HG02759 (cell line): ENCODE results near the gene TM9SF2.
A peak's percentile ranks its signal among the peaks of the same experiment; 100 is the strongest.
"Not testable (repeated sequence)": the region's sequence is repeated elsewhere in the genome, so short reads cannot be mapped to it uniquely, and the experiment has no call there.

Experiments
- ATAC-seq: cut with Tn5 transposase; IDR thresholded peaks from one replicate; pipeline ENCODE4 v1.9.1; 2021; ENCODE audit warnings: mild to moderate bottlenecking, moderate library complexity; ENCODE audit not compliant: unreplicated experiment

TM9SF2 gene

GRCh38 chr13:99527301-99527700 lies 26.0 kb downstream of the TM9SF2 start:
- ATAC-seq, result no peak

DNA sequence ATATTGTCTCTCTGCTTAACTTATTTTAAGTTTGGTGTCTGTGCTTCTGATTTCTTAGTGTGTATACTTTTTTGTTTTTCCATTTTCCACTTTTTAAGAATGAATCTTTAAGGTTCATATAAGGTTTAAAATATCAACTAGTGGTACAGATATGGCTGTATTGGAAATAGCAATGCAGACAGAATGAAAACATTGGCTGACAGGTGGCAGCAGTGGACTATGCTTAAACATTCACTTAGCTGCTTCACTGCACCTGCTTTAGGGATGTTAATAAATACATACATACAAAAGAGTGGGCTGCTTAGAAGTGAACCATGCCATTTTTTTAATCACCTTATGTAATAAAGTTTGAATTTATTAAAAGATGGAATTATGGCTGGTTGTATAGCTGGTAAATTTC lies 27.3 kb downstream of the TM9SF2 start:
- ATAC-seq, result peak; percentile 88

DNA sequence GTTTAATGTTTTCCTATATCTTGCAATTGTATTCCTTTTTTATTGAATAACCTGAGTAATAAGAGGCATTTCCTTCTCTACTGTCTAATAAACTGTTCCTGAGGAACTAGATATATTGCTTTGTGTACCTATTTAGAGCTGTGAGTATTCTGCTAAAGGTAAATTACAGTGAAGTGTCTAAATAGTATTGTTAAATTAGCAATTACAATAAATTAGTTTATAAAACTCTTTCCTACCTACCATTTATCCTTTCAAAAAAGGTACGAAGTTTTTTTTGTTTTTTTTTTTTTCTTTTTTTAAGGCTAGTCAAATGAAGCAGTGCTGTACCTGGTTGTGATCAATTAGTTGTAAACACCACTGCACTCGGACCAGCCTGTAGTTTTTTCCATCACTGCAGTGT lies 34.8 kb downstream of the TM9SF2 start:
- no peak for ATAC-seq

- no peak for ATAC-seq
Observed at GRCh38 chr13:99540530-99540929, 39.3 kb downstream of the TM9SF2 start.

- peak; percentile 99 for ATAC-seq
Observed at GRCh38 chr13:99542788-99543406, 41.6 kb downstream of the TM9SF2 start.

GRCh38 chr13:99545361-99545760 lies 44.1 kb downstream of the TM9SF2 start:
- ATAC-seq, result no peak

GRCh38 chr13:99545979-99546378 lies 44.7 kb downstream of the TM9SF2 start:
- no peak for ATAC-seq

GRCh38 chr13:99546878-99547277 lies 45.6 kb downstream of the TM9SF2 start:
- no peak for ATAC-seq

GRCh38 chr13:99548448-99548847 lies 47.2 kb downstream of the TM9SF2 start:
- peak; percentile 67 for ATAC-seq

DNA sequence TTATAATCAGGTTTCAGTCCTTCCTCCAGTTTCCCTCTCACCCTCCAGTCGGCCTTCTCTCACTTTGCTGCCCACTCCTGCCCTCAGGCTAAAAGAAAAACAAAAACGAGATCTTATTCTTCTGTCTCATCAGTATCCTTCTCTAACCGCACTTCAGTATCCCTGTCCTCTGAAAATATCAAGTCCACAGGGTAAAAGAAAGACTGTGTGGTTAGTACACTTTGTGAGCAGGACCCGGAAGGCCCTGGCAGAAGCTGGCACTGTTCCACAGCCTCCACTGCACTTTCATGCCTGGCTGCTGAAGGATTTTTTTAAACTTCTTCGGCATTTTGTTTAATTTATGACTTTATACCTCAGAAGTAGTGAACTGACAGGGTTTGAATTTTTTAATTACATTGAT lies 51.8 kb downstream of the TM9SF2 start:
- ATAC-seq, result no peak

- no peak for ATAC-seq
Observed at GRCh38 chr13:99555149-99555548, 53.9 kb downstream of the TM9SF2 start.

DNA sequence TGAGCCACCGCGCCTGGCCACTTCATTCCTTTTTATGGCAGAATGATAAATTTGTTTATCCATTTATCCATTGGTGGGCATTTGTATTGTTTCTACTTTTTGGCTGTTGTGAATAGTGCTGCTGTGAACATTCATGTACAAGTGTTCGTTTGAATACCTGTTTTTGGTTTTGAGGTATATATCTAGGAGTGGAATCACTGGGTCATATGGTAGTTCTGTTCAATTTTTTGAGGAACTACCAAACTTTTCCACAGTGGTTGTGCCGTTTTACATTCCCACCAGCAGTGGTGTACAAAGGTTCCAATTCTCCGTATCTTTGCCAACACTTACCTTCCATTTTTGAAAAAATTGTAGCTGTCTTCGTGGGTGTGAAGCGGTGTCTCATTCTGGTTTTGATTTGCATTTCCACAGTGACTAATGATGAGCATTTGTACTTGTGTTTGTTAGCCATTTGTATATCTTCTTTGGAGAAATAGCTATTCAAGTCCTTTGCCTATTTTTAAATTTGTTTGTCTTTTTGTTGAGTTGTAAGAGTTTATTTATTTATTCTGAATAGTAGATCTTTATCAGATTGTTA lies 55.7 kb downstream of the TM9SF2 start:
- no peak for ATAC-seq

- no peak for ATAC-seq
Observed at GRCh38 chr13:99558570-99559180, 57.4 kb downstream of the TM9SF2 start.

GRCh38 chr13:99559560-99559959 lies 58.3 kb downstream of the TM9SF2 start:
- no peak for ATAC-seq

DNA sequence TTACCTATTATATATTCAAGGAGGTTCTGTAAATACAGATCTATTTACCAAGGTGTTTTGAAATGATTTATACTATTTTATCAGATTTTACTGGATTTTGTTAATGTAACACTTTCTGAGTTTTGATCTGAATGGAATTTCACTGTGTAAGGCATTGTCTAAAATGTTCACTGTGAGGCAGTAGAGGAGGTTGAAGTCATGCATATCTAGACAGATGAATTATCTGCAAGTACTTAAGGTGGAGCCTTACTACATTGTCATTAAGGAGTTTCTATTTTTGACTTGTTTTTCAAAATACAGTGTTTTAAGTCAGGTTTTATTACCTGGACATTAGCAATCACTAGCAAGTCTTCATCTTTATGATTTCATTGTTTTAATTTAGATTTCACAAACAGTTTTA lies 62.1 kb downstream of the TM9SF2 start:
- no peak for ATAC-seq

DNA sequence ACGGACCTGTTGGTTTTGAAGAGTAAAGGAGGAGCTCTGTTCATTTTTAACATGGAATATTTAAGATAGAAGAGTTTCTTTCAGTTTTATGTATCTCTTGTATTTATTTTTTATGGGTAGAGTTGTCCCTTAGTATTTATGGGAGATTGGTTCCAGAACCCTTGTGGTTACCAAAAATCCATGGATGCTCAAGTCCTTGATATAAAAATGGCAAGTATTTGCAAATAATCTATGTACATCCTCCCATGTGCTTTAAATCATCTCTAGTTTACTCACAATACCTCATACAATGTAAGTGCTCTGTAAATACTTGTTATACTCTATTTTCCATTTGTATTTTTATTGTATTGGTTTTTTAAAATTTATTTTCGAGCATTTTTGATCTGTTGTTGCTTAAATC lies 63.1 kb downstream of the TM9SF2 start:
- no peak for ATAC-seq

DNA sequence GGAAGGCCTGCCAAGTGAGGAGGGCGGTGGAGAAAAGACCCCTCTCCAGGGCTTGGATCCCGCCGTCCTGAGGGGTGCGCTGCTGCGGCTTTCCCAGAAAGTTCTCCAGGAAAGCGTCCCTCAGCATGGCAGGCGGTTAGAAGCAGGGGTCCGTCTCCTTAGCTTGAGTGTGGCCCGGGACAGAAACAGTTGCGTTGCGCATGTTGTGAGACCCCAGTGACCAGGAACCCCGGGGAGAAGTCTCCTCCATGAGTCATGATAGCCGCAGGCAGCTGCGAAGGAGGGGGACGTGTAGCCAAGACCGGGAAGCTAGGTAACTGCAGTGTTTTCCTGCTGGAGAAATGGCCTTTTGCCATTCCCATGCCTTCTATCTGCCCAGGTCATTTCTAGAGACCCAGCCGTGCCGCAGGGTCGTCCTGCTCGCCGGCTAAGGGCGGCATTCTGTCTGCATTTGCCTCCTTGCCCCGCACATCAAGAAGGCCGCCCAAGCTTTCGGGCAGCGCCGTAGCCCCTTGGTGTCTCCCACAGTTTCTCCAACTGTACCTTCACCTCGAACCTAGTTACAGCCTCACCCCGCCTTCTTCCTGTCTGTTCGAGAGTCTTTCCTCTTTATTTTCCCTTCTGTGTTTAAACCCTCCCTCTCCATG lies 64.3 kb downstream of the TM9SF2 start:
- no peak for ATAC-seq

GRCh38 chr13:99566125-99567083 lies 65.1 kb downstream of the TM9SF2 start:
- peak; percentile 55 for ATAC-seq

DNA sequence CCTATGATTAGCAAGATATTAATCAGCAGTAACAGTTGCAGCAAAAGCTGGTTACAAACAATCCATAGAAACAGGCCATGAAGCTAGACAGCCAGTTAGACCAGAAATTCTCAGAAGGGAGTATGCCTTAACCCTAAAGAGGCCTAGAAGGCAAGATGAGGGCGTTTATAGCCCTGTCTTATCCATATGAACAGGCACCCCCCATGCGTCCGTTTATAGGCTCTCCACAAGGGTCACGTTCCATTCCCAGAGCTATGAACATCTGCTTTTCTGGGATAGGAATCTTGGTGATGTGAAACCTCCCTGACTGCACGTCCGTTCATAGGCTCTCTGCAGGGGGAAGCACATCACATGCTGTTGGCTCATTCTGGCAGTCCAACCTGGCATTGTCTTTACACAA lies 67.6 kb downstream of the TM9SF2 start:
- ATAC-seq, result not testable (repeated sequence)

GRCh38 chr13:99572131-99572530 lies 70.9 kb downstream of the TM9SF2 start:
- no peak for ATAC-seq

DNA sequence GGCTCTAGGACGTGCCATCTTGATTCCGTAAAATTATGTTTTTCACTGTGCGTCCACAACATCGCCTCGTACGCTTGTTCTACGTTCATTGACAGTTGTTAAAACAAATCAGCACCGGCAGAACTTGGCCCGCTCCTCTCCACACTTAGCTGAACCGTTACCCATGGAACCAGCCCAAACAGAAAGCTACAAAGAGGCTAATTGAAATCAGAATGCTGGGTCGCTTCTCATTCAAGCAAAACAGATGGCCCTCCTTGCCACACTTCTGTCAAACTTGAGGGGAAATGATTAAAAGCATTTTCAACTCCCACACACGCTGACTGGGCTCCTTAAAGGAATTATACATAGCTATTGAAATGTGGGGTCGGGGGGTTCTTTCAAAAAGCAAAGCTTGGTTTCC lies 71.6 kb downstream of the TM9SF2 start:
- no peak for ATAC-seq
